ENCODE results near the gene NTMT2.

GRCh38 chr1:170168265-170168664 lies 22.5 kb downstream of the NTMT2 start:
- TF ChIP-seq CTCF (conservative IDR thresholded peaks at IDR 0.05; ENCODE audit: low read length): no peak
- TF ChIP-seq EZH2phosphoT487 (IDR thresholded peaks at IDR 0.05; ENCODE audit: borderline replicate concordance): no peak

All from Loucy (cell line).